ENCODE results near the gene RRH.

Gene RRH

GRCh38 chr4:109864134-109864533 lies 36.4 kb downstream of the RRH start:
- Histone ChIP-seq H3K27me3 (ENCODE audit: insufficient read depth, low read length, poor library complexity) (no peaks in the 10 kb centered on the region), H3K4me2 (ENCODE audit: insufficient read depth, low read length) (no peak overlapping the region), H3K79me2 (ENCODE audit: insufficient read depth, low read length) (no peaks in the 10 kb centered on the region), H2AFZ (ENCODE audit: low read depth, low read length) (no peak overlapping the region), H3K27ac (ENCODE audit: low read length) (no peak overlapping the region), H3K9ac (ENCODE audit: low read depth, low read length) (no peak overlapping the region), H3K36me3 (ENCODE audit: insufficient read depth, low read length) (no peaks in the 10 kb centered on the region), H3K9me3 (ENCODE audit: insufficient read depth, low read length, severe bottlenecking) (peaks cover 10% of the 10 kb centered on the region), H3K4me3 (ENCODE audit: low read depth in 1 of 2, low read length in 2 of 2) (no peak overlapping the region), H3K4me1 (ENCODE audit: insufficient read depth, low read length) (no peaks in the 10 kb centered on the region), H4K20me1 (ENCODE audit: insufficient read depth, low read length) (no peaks in the 10 kb centered on the region)
- ATAC-seq (ENCODE audit: insufficient read depth, low read depth) (no peak), DNase-seq (no peak)
- no peak for TF ChIP-seq CTCF (IDR thresholded peaks at IDR 0.05; ENCODE audit: borderline replicate concordance, extremely low read depth, low read length, poor library complexity, severe bottlenecking)
- no peak for TF ChIP-seq EZH2 (IDR thresholded peaks at IDR 0.05; ENCODE audit: borderline replicate concordance, low read depth, low read length, severe bottlenecking)

GRCh38 chr4:109870061-109870460 lies 42.3 kb downstream of the RRH start:
- Histone ChIP-seq H4K20me1 (ENCODE audit: insufficient read depth, low read length) (no peaks in the 10 kb centered on the region), H3K27me3 (ENCODE audit: insufficient read depth, low read length, poor library complexity) (no peaks in the 10 kb centered on the region), H3K4me3 (ENCODE audit: low read depth in 1 of 2, low read length in 2 of 2) (no peak overlapping the region), H3K4me2 (ENCODE audit: insufficient read depth, low read length) (no peak overlapping the region), H3K36me3 (ENCODE audit: insufficient read depth, low read length) (no peaks in the 10 kb centered on the region), H3K79me2 (ENCODE audit: insufficient read depth, low read length) (no peaks in the 10 kb centered on the region), H3K9me3 (ENCODE audit: insufficient read depth, low read length, severe bottlenecking) (no peaks in the 10 kb centered on the region), H3K4me1 (ENCODE audit: insufficient read depth, low read length) (no peaks in the 10 kb centered on the region), H3K27ac (ENCODE audit: low read length) (no peak overlapping the region), H2AFZ (ENCODE audit: low read depth, low read length) (no peak overlapping the region), H3K9ac (ENCODE audit: low read depth, low read length) (no peak overlapping the region)
- TF ChIP-seq EZH2 (IDR thresholded peaks at IDR 0.05; ENCODE audit: borderline replicate concordance, low read depth, low read length, severe bottlenecking), result no peak
- no peak for TF ChIP-seq CTCF (IDR thresholded peaks at IDR 0.05; ENCODE audit: borderline replicate concordance, extremely low read depth, low read length, poor library complexity, severe bottlenecking)
- ATAC-seq (ENCODE audit: insufficient read depth, low read depth) (no peak), DNase-seq (no peak)

GRCh38 chr4:109872065-109872464 lies 44.3 kb downstream of the RRH start:
- no peak for ATAC-seq (ENCODE audit: insufficient read depth, low read depth)
- DNase-seq, result no peak
- TF ChIP-seq EZH2 (IDR thresholded peaks at IDR 0.05; ENCODE audit: borderline replicate concordance, low read depth, low read length, severe bottlenecking) (no peak), CTCF (IDR thresholded peaks at IDR 0.05; ENCODE audit: borderline replicate concordance, extremely low read depth, low read length, poor library complexity, severe bottlenecking) (no peak)

More at GRCh38 chr4:109872065-109872464, 44.3 kb downstream of the RRH start:
- no peak overlapping the region for H3K4me3 ChIP-seq (ENCODE audit: low read depth in 1 of 2, low read length in 2 of 2)
- H4K20me1 ChIP-seq (ENCODE audit: insufficient read depth, low read length), result no peaks in the 10 kb centered on the region
- H3K9ac ChIP-seq (ENCODE audit: low read depth, low read length), result no peak overlapping the region
- H3K4me2 ChIP-seq (ENCODE audit: insufficient read depth, low read length), result no peak overlapping the region
- H3K9me3 ChIP-seq (ENCODE audit: insufficient read depth, low read length, severe bottlenecking), result no peaks in the 10 kb centered on the region
- H3K79me2 ChIP-seq (ENCODE audit: insufficient read depth, low read length), result no peaks in the 10 kb centered on the region
- no peaks in the 10 kb centered on the region for H3K4me1 ChIP-seq (ENCODE audit: insufficient read depth, low read length)
- no peaks in the 10 kb centered on the region for H3K27me3 ChIP-seq (ENCODE audit: insufficient read depth, low read length, poor library complexity)
- no peaks in the 10 kb centered on the region for H3K36me3 ChIP-seq (ENCODE audit: insufficient read depth, low read length)
- no peak overlapping the region for H2AFZ ChIP-seq (ENCODE audit: low read depth, low read length)
- no peak overlapping the region for H3K27ac ChIP-seq (ENCODE audit: low read length)
